Spleen (tissue), 11 donors: ENCODE measurements around the gene PITPNC1. TPM values are rescaled to one million over a fixed set of nuclear protein-coding genes. Genes with fewer than 3 reads are reported as not detected.
"Not testable (repeated sequence)": the region's sequence is repeated elsewhere in the genome, so short reads cannot be mapped to it uniquely, and the experiment has no call there.

ENCODE experiments used
- DNase-seq: peaks from one replicate; pipeline ENCODE4 v3.0.0-alpha.2; 2020
- H3K27ac ChIP-seq, 8 donors: fragments of 200-600 bp; sonication (generic) in 7 of 8; 1 replicate in 4 of 8; 2 replicates in 4 of 8; pipeline versions ENCODE4 v1.5.0 to v1.8.0; 2016 to 2021; ENCODE audit warnings: inconsistent platforms in 4 of 8, mild to moderate bottlenecking in 4 of 8, moderate library complexity in 1 of 8
- H3K27me3 ChIP-seq, 7 donors: fragments of 200-600 bp; sonication (generic) in 6 of 7; replicated peaks in 1 of 7; 1 replicate in 4 of 7; 2 replicates in 3 of 7; pipeline versions ENCODE4 v1.5.0 to v1.8.0; 2016 to 2021; ENCODE audit warnings: inconsistent platforms in 3 of 7, mild to moderate bottlenecking in 1 of 7
- H3K36me3 ChIP-seq, 6 donors: fragments of 200-600 bp; sonication (generic) in 5 of 6; 1 replicate in 4 of 6; 2 replicates in 2 of 6; pipeline versions ENCODE4 v1.5.0 to v1.8.0; 2016 to 2021; ENCODE audit warnings: inconsistent platforms in 2 of 6
- H3K4me1 ChIP-seq, 6 donors: fragments of 200-600 bp; sonication (generic) in 5 of 6; 1 replicate in 3 of 6; 2 replicates in 3 of 6; pipeline versions ENCODE4 v1.5.0 to v1.8.0; 2016 to 2021; ENCODE audit warnings: inconsistent platforms in 3 of 6
- H3K4me3 ChIP-seq, 8 donors: fragments of 200-600 bp; sonication (generic) in 7 of 8; 1 replicate in 4 of 8; 2 replicates in 4 of 8; pipeline versions ENCODE4 v1.5.0 to v1.8.0; 2016 to 2021; ENCODE audit warnings: inconsistent platforms in 4 of 8, mild to moderate bottlenecking in 4 of 8, moderate library complexity in 2 of 8
- H3K9me3 ChIP-seq, 8 donors: fragments of 200-600 bp; sonication (generic) in 7 of 8; 1 replicate in 4 of 8; 2 replicates in 4 of 8; pipeline versions ENCODE4 v1.5.0 to v1.8.0; 2016 to 2021; ENCODE audit warnings: inconsistent platforms in 4 of 8
- POLR2A ChIP-seq, 3 donors: fragments of 450-650 bp; IDR thresholded peaks; one replicate each; pipeline ENCODE4 v1.5.1; 2017; ENCODE audit warnings: antibody characterized with exemption in 3 of 3, mild to moderate bottlenecking in 1 of 3
- POLR2AphosphoS5 ChIP-seq, 3 donors: sonication (generic); formaldehyde crosslinking; IDR thresholded peaks; one replicate each; pipeline ENCODE4 v1.5.1; 2017; ENCODE audit warnings: antibody characterized with exemption in 3 of 3
- WGBS, 5 donors: extraction: QIAGEN DNeasy Blood & Tissue Kit in 3 of 5; methylation state at CpG; one replicate each; pipeline versions ENCODE4 v1.1.5 to v1.1.7; 2013 to 2018; 5-methylcytosine and 5-hydroxymethylcytosine counted together
- intact Hi-C: fragments of 100-400 bp; cut with DNase I; formaldehyde crosslinking; loops from one replicate; pipeline ENCODE4 v1.15.0; 2023; ENCODE audit warnings: low total_unique reads
- polyA plus RNA-seq, 3 donors: library from polyadenylated mRNA; stranded (reverse); fragments of 200-250 nt; gene quantifications; one replicate each; pipeline ENCODE4 v1.2.1, GENCODE V29; 2013
- total RNA-seq, 7 donors: library from RNA; depleted of rRNA in 3 of 7; stranded (reverse); fragments of >200 nt in 3 of 7; fragmentation: NEBNext Ultra II Directional in 4 of 7; extraction: Animal tissue kit (Norgen Biotek cat#: 25700) in 4 of 7; gene quantifications; one replicate each; pipeline versions ENCODE4 v1.1.0 to v1.2.1, GENCODE V29; 2016 to 2021
- TF ChIP-seq, protein P1 (sequence below), 11 experiments: fragments of 200-600 bp in 7 of 11; fragments of 450-650 bp in 4 of 11; sonication (generic) in 4 of 11; IDR thresholded peaks in 8 of 11; conservative IDR thresholded peaks in 3 of 11; 1 replicate in 7 of 11; 2 replicates in 4 of 11; pipeline versions ENCODE4 v1.4.0 to v1.8.0; 2016 to 2021; ENCODE audit warnings: antibody characterized with exemption in 11 of 11, inconsistent platforms in 4 of 11, mild to moderate bottlenecking in 1 of 11
- donor health status: healthy with polysubstance abuse.
- donor health status: DM: no; HTN: no; CAD: no; lungs with moderate emphysema.
- donor health status: DM: no; HTN: no; CAD: no.
- donor health status: Bipolar disorder and iron deficiency.
- donor health status: healthy.
- donor health status: DM: no; HTN: no; CAD: no.
- donor health status: DM: yes; HTN: yes; CAD: no.

The PITPNC1 gene
- total and polyA plus RNA-seq, 10 donors = 5.8 to 33.8 (median 18.8) TPM

DNA sequence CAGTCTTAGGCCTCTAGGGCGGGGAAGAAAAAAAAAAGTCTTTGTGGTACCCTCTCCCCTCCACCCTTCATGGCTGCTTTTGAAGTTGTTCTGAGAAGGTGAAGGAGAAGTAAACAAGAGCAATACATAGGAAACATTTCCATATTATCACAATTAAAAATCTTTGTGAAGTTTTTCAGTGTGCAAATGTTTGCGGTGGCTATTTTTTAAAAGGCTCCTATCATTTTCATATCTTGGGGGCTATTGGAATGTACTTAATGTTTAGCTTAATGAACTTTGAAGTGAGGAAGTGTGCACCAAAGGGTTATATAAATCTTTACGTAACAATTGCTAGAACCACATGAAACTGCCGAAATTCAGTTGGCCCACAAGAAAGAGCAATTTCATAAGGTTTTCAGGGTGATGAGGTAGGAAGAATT lies 348.3 kb downstream of the PITPNC1 start:
- intact Hi-C loops = loop anchor here (10.0 kb wide), 1 partner anchor 189 kb away; no protein-coding TSS in a partner anchor
- no peak for DNase-seq

GRCh38 chr17:67725807-67726206 lies 348.7 kb downstream of the PITPNC1 start:
- intact Hi-C loops = loop anchor here (10.0 kb wide), 1 partner anchor 189 kb away; no protein-coding TSS in a partner anchor
- no peak for TF ChIP-seq POLR2AphosphoS5 (IDR thresholded peaks at IDR 0.05)
- TF ChIP-seq, protein P1, sequence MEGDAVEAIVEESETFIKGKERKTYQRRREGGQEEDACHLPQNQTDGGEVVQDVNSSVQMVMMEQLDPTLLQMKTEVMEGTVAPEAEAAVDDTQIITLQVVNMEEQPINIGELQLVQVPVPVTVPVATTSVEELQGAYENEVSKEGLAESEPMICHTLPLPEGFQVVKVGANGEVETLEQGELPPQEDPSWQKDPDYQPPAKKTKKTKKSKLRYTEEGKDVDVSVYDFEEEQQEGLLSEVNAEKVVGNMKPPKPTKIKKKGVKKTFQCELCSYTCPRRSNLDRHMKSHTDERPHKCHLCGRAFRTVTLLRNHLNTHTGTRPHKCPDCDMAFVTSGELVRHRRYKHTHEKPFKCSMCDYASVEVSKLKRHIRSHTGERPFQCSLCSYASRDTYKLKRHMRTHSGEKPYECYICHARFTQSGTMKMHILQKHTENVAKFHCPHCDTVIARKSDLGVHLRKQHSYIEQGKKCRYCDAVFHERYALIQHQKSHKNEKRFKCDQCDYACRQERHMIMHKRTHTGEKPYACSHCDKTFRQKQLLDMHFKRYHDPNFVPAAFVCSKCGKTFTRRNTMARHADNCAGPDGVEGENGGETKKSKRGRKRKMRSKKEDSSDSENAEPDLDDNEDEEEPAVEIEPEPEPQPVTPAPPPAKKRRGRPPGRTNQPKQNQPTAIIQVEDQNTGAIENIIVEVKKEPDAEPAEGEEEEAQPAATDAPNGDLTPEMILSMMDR (IDR thresholded peaks at IDR 0.05 in 8 of 11, conservative IDR thresholded peaks at IDR 0.05 in 3 of 11) = no peak
- TF ChIP-seq POLR2A (IDR thresholded peaks at IDR 0.05) = no peak
- no peaks in the 10 kb centered on the region for H3K27me3 ChIP-seq
- WGBS, 5 donors = 80 to 89% (median 88%) methylated on average over 4 of the region's 4 CpGs
- H3K36me3 ChIP-seq = peaks cover 12 to 100% (median 93%) of the 10 kb centered on the region in 6 donors
- H3K4me3 ChIP-seq = no peak overlapping the region
- no peak for DNase-seq
- no peak overlapping the region for H3K27ac ChIP-seq
- peaks cover 0 to 18% (median under 1%) of the 10 kb centered on the region in 6 donors for H3K4me1 ChIP-seq
- peaks cover 0 to 6% (median 0%) of the 10 kb centered on the region in 8 donors for H3K9me3 ChIP-seq

More for the DNA sequence above, 348.3 kb downstream of the PITPNC1 start:
- WGBS, 5 donors = 71 to 91% (median 80%) methylated on average over 4 of the region's 4 CpGs
- no peak overlapping the region for H3K4me3 ChIP-seq
- H3K27ac ChIP-seq = peak overlapping the region in 1 of 8 donors; percentile 18
- TF ChIP-seq, protein P1 (IDR thresholded peaks at IDR 0.05 in 8 of 11, conservative IDR thresholded peaks at IDR 0.05 in 3 of 11) = no peak
- no peak for TF ChIP-seq POLR2AphosphoS5 (IDR thresholded peaks at IDR 0.05)
- TF ChIP-seq POLR2A (IDR thresholded peaks at IDR 0.05) = no peak
- no peaks in the 10 kb centered on the region for H3K27me3 ChIP-seq
- peaks cover 0 to 6% (median 0%) of the 10 kb centered on the region in 8 donors for H3K9me3 ChIP-seq
- H3K4me1 ChIP-seq = peaks cover 0 to 22% (median 3%) of the 10 kb centered on the region in 6 donors
- H3K36me3 ChIP-seq = peaks cover 12 to 100% (median 93%) of the 10 kb centered on the region in 6 donors

DNA sequence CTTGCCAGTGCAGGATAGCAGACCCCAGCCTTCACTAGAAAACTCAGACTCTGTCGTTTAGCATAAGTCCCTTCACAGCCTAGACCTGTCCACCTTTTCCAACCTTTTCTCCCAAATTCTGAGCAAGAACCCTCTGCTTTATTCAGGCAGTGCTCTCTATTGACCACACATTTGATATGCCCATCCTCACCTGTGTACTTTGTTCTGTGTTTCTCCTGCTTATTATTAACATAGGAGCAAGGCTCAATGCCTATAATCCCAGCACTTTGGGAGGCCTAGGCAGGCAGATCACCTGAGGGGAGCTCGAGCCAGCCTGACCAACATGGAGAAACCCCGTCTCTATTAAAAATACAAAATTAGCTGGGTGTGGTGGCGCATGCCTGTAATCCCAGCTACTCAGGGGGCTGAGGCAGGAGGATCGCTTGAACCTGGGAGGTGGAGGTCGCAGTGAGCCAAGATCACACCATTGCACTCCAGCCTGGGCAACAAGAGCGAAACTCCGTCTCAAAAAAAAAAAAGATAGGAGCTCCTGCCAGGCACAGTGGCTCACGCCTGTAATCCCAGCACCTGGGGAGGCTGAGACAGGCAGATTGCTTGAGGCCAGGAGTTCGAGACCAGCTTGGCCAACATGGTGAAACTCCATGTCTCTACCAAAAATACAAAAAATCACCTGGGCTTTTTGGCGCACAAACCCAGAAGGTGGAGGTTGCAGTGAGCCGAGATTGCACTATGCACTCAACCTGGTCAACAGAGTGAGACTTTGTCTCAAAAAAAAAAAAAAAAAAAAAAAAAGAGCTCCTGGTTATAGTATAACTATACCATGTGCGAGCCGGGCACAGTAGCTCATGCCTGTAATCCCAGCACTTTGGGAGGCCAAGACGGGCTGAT lies 350.3 kb downstream of the PITPNC1 start:
- peaks cover 0 to 11% (median 3%) of the 10 kb centered on the region in 8 donors for H3K9me3 ChIP-seq
- H3K27ac ChIP-seq, DNase-seq, H3K4me1 ChIP-seq, H3K27me3 ChIP-seq, H3K4me3 ChIP-seq: not testable (repeated sequence)
- intact Hi-C loops = loop anchor here (10.0 kb wide), 1 partner anchor 187 kb away; no protein-coding TSS in a partner anchor
- WGBS, 5 donors = 93 to 98% (median 96%) methylated on average over 15 of the region's 15 CpGs
- H3K36me3 ChIP-seq = peaks cover 12 to 98% (median 89%) of the 10 kb centered on the region in 6 donors

- WGBS, 5 donors = 87 to 99% (median 97%) methylated on average over 6 of the region's 6 CpGs
- H3K36me3 ChIP-seq = peaks cover 12 to 98% (median 90%) of the 10 kb centered on the region in 6 donors
- no peaks in the 10 kb centered on the region for H3K27me3 ChIP-seq
- no peak for DNase-seq
- TF ChIP-seq POLR2AphosphoS5 (IDR thresholded peaks at IDR 0.05) = no peak
- TF ChIP-seq, protein P1 (IDR thresholded peaks at IDR 0.05 in 8 of 11, conservative IDR thresholded peaks at IDR 0.05 in 3 of 11) = no peak
- no peak for TF ChIP-seq POLR2A (IDR thresholded peaks at IDR 0.05)
- peaks cover 0 to 11% (median 3%) of the 10 kb centered on the region in 8 donors for H3K9me3 ChIP-seq
- intact Hi-C loops = loop anchor here (10.0 kb wide), 1 partner anchor 185 kb away; no protein-coding TSS in a partner anchor
- no peak overlapping the region for H3K4me3 ChIP-seq
- H3K27ac ChIP-seq = no peak overlapping the region
- peaks cover 0 to 20% (median 2%) of the 10 kb centered on the region in 6 donors for H3K4me1 ChIP-seq
These were observed 352.8 kb downstream of the PITPNC1 start for GRCh38 chr17:67729903-67730302.
